NCI-H2107 (cell line): ENCODE results near the gene EME2.
"Not testable (repeated sequence)": the region's sequence is repeated elsewhere in the genome, so short reads cannot be mapped to it uniquely, and the experiment has no call there.

Experiments used
- DNase-seq: peaks from one replicate; lab custom pipeline; 2025; lab: John Stamatoyannopoulos, UW

The EME2 gene

GRCh38 chr16:1791256-1791942 lies 18.8 kb downstream of the EME2 start:
- no peak for DNase-seq

GRCh38 chr16:1791943-1792812 lies 19.6 kb downstream of the EME2 start:
- no peak for DNase-seq

GRCh38 chr16:1792836-1793577 lies 20.4 kb downstream of the EME2 start:
- DNase-seq = no peak

GRCh38 chr16:1793578-1794220 lies 21.1 kb downstream of the EME2 start, which contains the start of gene IGFALS:
IGFALS (minus strand) TSS chr16:1793705; CDS start chr16:1793652, 53 bp downstream.
- DNase-seq = no peak

- DNase-seq = peak; percentile 27
These were observed 21.7 kb downstream of the EME2 start for GRCh38 chr16:1794221-1794871.

- no peak for DNase-seq
These were observed 22.5 kb downstream of the EME2 start for GRCh38 chr16:1794908-1795666.

- not testable (repeated sequence) for DNase-seq
These were observed 26.7 kb downstream of the EME2 start for GRCh38 chr16:1799263-1799662.

GRCh38 chr16:1800701-1801100 lies 28.1 kb downstream of the EME2 start:
- DNase-seq = no peak

GRCh38 chr16:1807626-1808025 lies 35.0 kb downstream of the EME2 start:
- no peak for DNase-seq

- no peak for DNase-seq
These were observed 36.1 kb downstream of the EME2 start for GRCh38 chr16:1808691-1809090.

GRCh38 chr16:1809281-1809801 lies 36.7 kb downstream of the EME2 start:
- DNase-seq = no peak

GRCh38 chr16:1810106-1810505 lies 37.5 kb downstream of the EME2 start:
- DNase-seq = no peak

- no peak for DNase-seq
These were observed 37.9 kb downstream of the EME2 start for GRCh38 chr16:1810536-1810935.

GRCh38 chr16:1812732-1813163 lies 40.1 kb downstream of the EME2 start:
- DNase-seq = peak; percentile 68

GRCh38 chr16:1815461-1815860 lies 42.9 kb downstream of the EME2 start:
- DNase-seq = no peak

GRCh38 chr16:1816396-1817275 lies 44.0 kb downstream of the EME2 start:
- DNase-seq = no peak

GRCh38 chr16:1817276-1817589 lies 44.6 kb downstream of the EME2 start:
- DNase-seq = no peak

GRCh38 chr16:1817716-1818115 lies 45.1 kb downstream of the EME2 start:
- DNase-seq = no peak

- DNase-seq = no peak
These were observed 45.7 kb downstream of the EME2 start for GRCh38 chr16:1818204-1818872.
